PC-3 (cell line): Measurements from ENCODE around the gene CDKN1B. TPM values are rescaled to one million over a fixed set of nuclear protein-coding genes. Genes with fewer than 3 reads are reported as not detected.

Experiments
- ATAC-seq: fragments of 200-7000 bp; cut with Tn5 transposase; 2 replicates; pipeline ENCODE4 v1.9.1; 2020; ENCODE audit warnings: mild to moderate bottlenecking, moderate library complexity
- BruUV-seq: library from RNA; stranded (reverse); fragments of 400-500 nt; replicated peaks from 2 replicates; lab custom pipeline; 2021; lab: Mats Ljungman, UMichigan
- CTCF ChIA-PET: fragments of 300-600 bp; sonication (Branson Sonifier 250); formaldehyde crosslinking; loops from one replicate; lab custom pipeline; 2022; ENCODE audit warnings: antibody characterized with exemption; lab: Charles Lee
- POLR2A ChIA-PET: fragments of 300-600 bp; sonication (Branson Sonifier 250); formaldehyde crosslinking; loops from one replicate; lab custom pipeline; 2022; ENCODE audit warnings: antibody characterized with exemption; ENCODE audit not compliant: unreplicated experiment; lab: Charles Lee
- DNase-seq: peaks from one replicate; pipeline ENCODE4 v3.0.0-alpha.2; 2015
- H2AFZ ChIP-seq: fragments of 300-600 bp; sonication (generic); 2 replicates; pipeline ENCODE4 v1.6.0; 2016; ENCODE audit warnings: antibody characterized with exemption, low read length
- H3F3A ChIP-seq: fragments of 300-600 bp; sonication (generic); one replicate; pipeline ENCODE4 v1.6.0; 2017; ENCODE audit warnings: antibody characterized with exemption, low read length, control low read depth, mild to moderate bottlenecking; ENCODE audit not compliant: unreplicated experiment
- H3K27ac ChIP-seq: fragments of 300-600 bp; sonication (generic); 2 replicates; pipeline ENCODE4 v1.5.1; 2016; ENCODE audit warnings: mild to moderate bottlenecking, low read length
- H3K27me3 ChIP-seq: fragments of 300-600 bp; sonication (generic); 2 replicates; pipeline ENCODE4 v1.6.1; 2016; ENCODE audit warnings: low read length, mixed read lengths
- H3K36me3 ChIP-seq: fragments of 300-600 bp; sonication (generic); 2 replicates; pipeline ENCODE4 v1.6.1; 2016; ENCODE audit warnings: low read depth, mixed run types, low read length, mixed read lengths
- H3K4me1 ChIP-seq: fragments of 300-600 bp; sonication (generic); 2 replicates; pipeline ENCODE4 v1.5.1; 2016; ENCODE audit warnings: low read length; ENCODE audit not compliant: insufficient read depth
- H3K4me2 ChIP-seq: fragments of 300-600 bp; sonication (generic); 2 replicates; pipeline ENCODE4 v1.6.0; 2016; ENCODE audit warnings: low read length
- H3K4me3 ChIP-seq: fragments of 300-600 bp; sonication (generic); 2 replicates; pipeline ENCODE4 v1.5.1; 2016; ENCODE audit warnings: mild to moderate bottlenecking, low read length, mixed read lengths
- H3K79me2 ChIP-seq: fragments of 300-600 bp; sonication (generic); 2 replicates; pipeline ENCODE4 v1.6.1; 2017; ENCODE audit warnings: low read length, mixed read lengths
- H3K9ac ChIP-seq: fragments of 300-600 bp; sonication (generic); 2 replicates; pipeline ENCODE4 v1.6.0; 2016; ENCODE audit warnings: mild to moderate bottlenecking, low read length
- H3K9me2 ChIP-seq: fragments of 300-600 bp; sonication (generic); replicated peaks from 2 replicates; pipeline ENCODE4 v1.6.1; 2016; ENCODE audit warnings: mixed run types, low read length, mixed read lengths
- H3K9me3 ChIP-seq: fragments of 300-600 bp; sonication (generic); 2 replicates; pipeline ENCODE4 v1.6.1; 2016; ENCODE audit warnings: low read length, mixed read lengths
- H4K20me1 ChIP-seq: fragments of 300-600 bp; sonication (generic); 2 replicates; pipeline ENCODE4 v1.6.1; 2016; ENCODE audit warnings: low read length, mixed read lengths
- EZH2 ChIP-seq: fragments of 300-600 bp; sonication (generic); IDR thresholded peaks from one replicate; pipeline ENCODE4 v1.6.1; 2017; ENCODE audit warnings: antibody characterized with exemption, mild to moderate bottlenecking, low read length; ENCODE audit not compliant: unreplicated experiment
- EZH2phosphoT487 ChIP-seq: fragments of 300-600 bp; sonication (generic); IDR thresholded peaks from 2 replicates; pipeline ENCODE4 v1.6.1; 2018; ENCODE audit warnings: mild to moderate bottlenecking, antibody characterized with exemption, low read length, borderline replicate concordance
- intact Hi-C: fragments of 100-400 bp; cut with micrococcal nuclease; formaldehyde crosslinking; loops from 2 replicates; pipeline ENCODE4 v1.9.0; 2023
- total RNA-seq: library from RNA; depleted of rRNA; stranded (reverse); fragments of >200 nt; gene quantifications from 2 replicates; pipeline ENCODE4 v1.2.3, GENCODE V29; 2014
- TF ChIP-seq, protein P1 (sequence below): fragments of 300-600 bp; sonication (generic); conservative IDR thresholded peaks from 2 replicates; pipeline ENCODE4 v1.5.1; 2017; ENCODE audit warnings: antibody characterized with exemption, low read depth, mild to moderate bottlenecking, low read length

Gene CDKN1B
- total RNA-seq, 1 experiment from 2014 or later: 29.2 TPM

DNA sequence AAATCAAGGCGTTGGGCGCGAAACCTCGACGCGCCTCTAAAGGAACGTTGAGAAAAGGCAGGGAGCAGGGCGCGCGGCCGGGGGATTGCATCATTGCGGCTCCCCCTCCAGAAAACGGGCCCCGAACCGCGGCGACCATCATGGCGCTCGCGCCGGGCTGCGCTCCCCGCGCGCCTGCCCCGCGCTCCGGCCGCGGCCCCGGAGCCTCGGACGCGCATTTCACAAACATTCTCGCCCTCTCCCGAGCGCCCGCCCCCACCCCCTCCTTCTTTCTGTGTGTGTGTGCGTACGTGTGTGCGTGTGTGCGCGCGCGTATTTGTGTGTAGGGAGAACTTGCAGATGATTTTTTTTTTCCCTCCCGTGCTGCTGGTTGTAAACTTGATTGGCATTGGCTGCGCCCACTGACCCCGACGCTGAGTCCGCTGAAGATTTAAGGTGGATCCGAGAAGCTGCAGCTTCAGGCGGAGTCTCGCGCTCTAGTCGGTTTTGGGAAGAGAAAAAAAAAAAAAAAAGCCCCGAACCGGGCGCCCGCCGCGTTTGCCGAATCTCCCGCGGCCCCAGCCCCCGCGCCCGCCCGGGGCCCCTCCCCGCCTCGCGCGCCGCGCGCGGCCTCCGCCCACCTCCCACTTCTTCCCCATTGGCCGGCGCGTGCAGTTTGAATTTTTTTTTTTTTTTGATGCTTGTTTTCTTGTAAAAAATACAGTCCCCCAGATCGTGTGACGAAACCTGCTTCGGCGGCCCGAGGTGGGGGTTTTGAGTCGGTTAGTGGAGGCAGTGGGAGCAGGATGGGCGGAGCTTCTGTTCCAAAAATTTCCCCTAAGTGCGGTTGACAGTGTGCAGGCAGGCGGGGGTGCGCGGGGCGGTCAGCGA is 8.2 kb downstream of the CDKN1B start:
- H4K20me1 ChIP-seq: no peaks in the 10 kb centered on the region
- no TSS peak for BruUV-seq
- ChIA-PET POLR2A (interaction anchor here (0.5 to 0.7 kb wide), 2 partner anchors 11 to 12 kb away, joined by 4 to 5 read pairs; no protein-coding TSS in a partner anchor), CTCF (interaction anchor here (1.6 kb wide), 1 partner anchor 11 kb away, joined by 5 read pairs; no protein-coding TSS in a partner anchor)
- no peaks in the 10 kb centered on the region for H3K9me3 ChIP-seq
- ATAC-seq: peak; percentile 45
- peak; percentile 90 for DNase-seq
- peak; percentile 96 for TF ChIP-seq EZH2phosphoT487
- TF ChIP-seq, protein P1, sequence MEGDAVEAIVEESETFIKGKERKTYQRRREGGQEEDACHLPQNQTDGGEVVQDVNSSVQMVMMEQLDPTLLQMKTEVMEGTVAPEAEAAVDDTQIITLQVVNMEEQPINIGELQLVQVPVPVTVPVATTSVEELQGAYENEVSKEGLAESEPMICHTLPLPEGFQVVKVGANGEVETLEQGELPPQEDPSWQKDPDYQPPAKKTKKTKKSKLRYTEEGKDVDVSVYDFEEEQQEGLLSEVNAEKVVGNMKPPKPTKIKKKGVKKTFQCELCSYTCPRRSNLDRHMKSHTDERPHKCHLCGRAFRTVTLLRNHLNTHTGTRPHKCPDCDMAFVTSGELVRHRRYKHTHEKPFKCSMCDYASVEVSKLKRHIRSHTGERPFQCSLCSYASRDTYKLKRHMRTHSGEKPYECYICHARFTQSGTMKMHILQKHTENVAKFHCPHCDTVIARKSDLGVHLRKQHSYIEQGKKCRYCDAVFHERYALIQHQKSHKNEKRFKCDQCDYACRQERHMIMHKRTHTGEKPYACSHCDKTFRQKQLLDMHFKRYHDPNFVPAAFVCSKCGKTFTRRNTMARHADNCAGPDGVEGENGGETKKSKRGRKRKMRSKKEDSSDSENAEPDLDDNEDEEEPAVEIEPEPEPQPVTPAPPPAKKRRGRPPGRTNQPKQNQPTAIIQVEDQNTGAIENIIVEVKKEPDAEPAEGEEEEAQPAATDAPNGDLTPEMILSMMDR: no peak
- peaks cover 2% of the 10 kb centered on the region; the same call in 1 of the 2 replicates for H3K36me3 ChIP-seq
- H3K4me1 ChIP-seq: peaks cover 22% of the 10 kb centered on the region
- H3K27me3 ChIP-seq: no peaks in the 10 kb centered on the region
- peaks cover 86% of the 10 kb centered on the region for H3K79me2 ChIP-seq
- no peaks in the 10 kb centered on the region for H3K9me2 ChIP-seq
- H3F3A ChIP-seq: peaks cover 7% of the 10 kb centered on the region
- peak overlapping the region; percentile 88 for H3K4me2 ChIP-seq
- peak overlapping the region; percentile 99 for H3K9ac ChIP-seq
- intact Hi-C loops: loop anchor here (1.0 to 5.0 kb wide), 2 partner anchors 8 to 52 kb away; partner anchors contain the start of gene CDKN1B
- 0 out of 2 replicates have a peak overlapping the region, but pooled peaks have one; percentile 59 for H2AFZ ChIP-seq
- H3K4me3 ChIP-seq: peak overlapping the region; percentile 94
- H3K27ac ChIP-seq: peak overlapping the region; percentile 97

DNA sequence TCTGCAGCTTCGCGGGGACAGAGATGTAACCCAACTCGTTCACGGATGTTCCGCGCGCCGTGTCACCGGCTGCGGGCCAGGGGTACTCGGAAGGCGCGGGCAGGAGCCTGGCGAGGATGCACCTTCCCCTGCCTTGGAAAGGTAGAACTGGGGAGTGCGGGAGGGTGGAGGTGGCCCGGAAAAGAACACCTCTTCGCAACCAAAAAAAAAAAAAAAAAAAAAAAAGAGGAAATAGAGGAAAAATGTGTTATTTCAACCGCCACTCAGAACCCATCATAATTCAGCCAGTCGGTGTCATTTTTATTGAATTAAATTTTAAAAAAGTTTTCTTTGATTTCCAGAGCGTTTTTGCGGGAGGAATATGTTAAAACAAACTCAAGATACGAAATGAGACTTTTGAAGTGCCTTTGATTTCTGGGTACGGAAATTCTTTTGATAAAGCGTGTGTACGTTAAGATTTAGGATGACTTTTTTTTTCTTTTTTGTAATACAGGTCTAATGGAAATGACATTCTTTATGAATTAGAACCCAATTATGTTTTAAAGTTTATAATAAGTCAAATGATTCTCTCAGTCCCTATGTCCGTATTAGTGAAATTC is 8.9 kb downstream of the CDKN1B start:
- peak overlapping the region; percentile 88 for H3K4me2 ChIP-seq
- TF ChIP-seq EZH2phosphoT487 (no peak), EZH2 (no peak)
- TF ChIP-seq, protein P1: no peak
- peak overlapping the region; percentile 59; the same call in 1 of the 2 replicates for H2AFZ ChIP-seq
- H3K4me1 ChIP-seq: peaks cover 15% of the 10 kb centered on the region; the same call in 1 of the 2 replicates
- H3K79me2 ChIP-seq: peaks cover 79% of the 10 kb centered on the region
- H3K9ac ChIP-seq: peak overlapping the region; percentile 99
- DNase-seq (no peak), ATAC-seq (no peak)
- BruUV-seq: no TSS peak
- intact Hi-C loops: loop anchor here (1.0 to 5.0 kb wide), 2 partner anchors 9 to 51 kb away; partner anchors contain the start of gene CDKN1B
- peak overlapping the region; percentile 94 for H3K4me3 ChIP-seq
- POLR2A ChIA-PET: interaction anchor here (0.5 to 0.7 kb wide), 2 partner anchors 11 to 12 kb away, joined by 4 to 5 read pairs; no protein-coding TSS in a partner anchor
- CTCF ChIA-PET: interaction anchor here (1.6 kb wide), 1 partner anchor 11 kb away, joined by 5 read pairs; no protein-coding TSS in a partner anchor
- H3K27me3 ChIP-seq: no peaks in the 10 kb centered on the region
- H3F3A ChIP-seq: peaks cover 3% of the 10 kb centered on the region
- H3K36me3 ChIP-seq: peaks cover 2% of the 10 kb centered on the region; the same call in 1 of the 2 replicates
- peak overlapping the region; percentile 97 for H3K27ac ChIP-seq
- H4K20me1 ChIP-seq: no peaks in the 10 kb centered on the region
- H3K9me2 ChIP-seq: no peaks in the 10 kb centered on the region
- no peaks in the 10 kb centered on the region for H3K9me3 ChIP-seq
